HG02798 (cell line): ENCODE measurements around the gene GAL3ST3.
"Not testable (repeated sequence)": the region's sequence is repeated elsewhere in the genome, so short reads cannot be mapped to it uniquely, and the experiment has no call there.

Experiments
- ATAC-seq: cut with Tn5 transposase; IDR thresholded peaks from one replicate; pipeline ENCODE4 v1.9.1; 2021; ENCODE audit warnings: mild to moderate bottlenecking; ENCODE audit not compliant: unreplicated experiment, poor library complexity

The GAL3ST3 gene

GRCh38 chr11:66014804-66015453, 34.0 kb downstream of the GAL3ST3 start:
- ATAC-seq: no peak

- ATAC-seq: no peak
Observed at GRCh38 chr11:66013762-66014100, 35.2 kb downstream of the GAL3ST3 start.

- ATAC-seq: no peak
Observed at GRCh38 chr11:66012946-66013761, 35.8 kb downstream of the GAL3ST3 start.

- ATAC-seq: no peak
Observed at GRCh38 chr11:66012371-66012945, 36.5 kb downstream of the GAL3ST3 start.

GRCh38 chr11:66011785-66012303, 37.1 kb downstream of the GAL3ST3 start, which contains the start of gene CST6:
CST6 (plus strand) TSS chr11:66012008; CDS start chr11:66012045, 37 bp downstream.
- ATAC-seq: no peak

- ATAC-seq: no peak
Observed at GRCh38 chr11:66011239-66011784, 37.6 kb downstream of the GAL3ST3 start.

- not testable (repeated sequence) for ATAC-seq
Observed at GRCh38 chr11:66010036-66010435, 38.9 kb downstream of the GAL3ST3 start.

- ATAC-seq: no peak
Observed at GRCh38 chr11:66008468-66009101, 40.4 kb downstream of the GAL3ST3 start.

- ATAC-seq: no peak
Observed at GRCh38 chr11:66008095-66008467, 40.9 kb downstream of the GAL3ST3 start.

GRCh38 chr11:66007201-66007634, 41.7 kb downstream of the GAL3ST3 start:
- no peak for ATAC-seq

GRCh38 chr11:66006891-66007176, 42.1 kb downstream of the GAL3ST3 start:
- no peak for ATAC-seq

GRCh38 chr11:66006134-66006890, 42.6 kb downstream of the GAL3ST3 start:
- ATAC-seq: no peak

- ATAC-seq: no peak
Observed at GRCh38 chr11:66004186-66004585, 44.8 kb downstream of the GAL3ST3 start.

GRCh38 chr11:66003291-66003690, 45.7 kb downstream of the GAL3ST3 start:
- no peak for ATAC-seq

- ATAC-seq: peak; percentile 71
Observed at GRCh38 chr11:66002648-66003225, 46.2 kb downstream of the GAL3ST3 start.

GRCh38 chr11:66001942-66002647, 46.9 kb downstream of the GAL3ST3 start, which contains the start of the genes BANF1 and EIF1AD:
BANF1 (plus strand) TSS chr11:66002503; CDS start chr11:66003251, 748 bp downstream.
EIF1AD (minus strand) TSS chr11:66002157; CDS start chr11:66000389, 1,768 bp downstream.
- ATAC-seq: peak; percentile 75

GRCh38 chr11:65997286-65997685, 51.7 kb downstream of the GAL3ST3 start:
- ATAC-seq: no peak

GRCh38 chr11:65992056-65992455, 56.9 kb downstream of the GAL3ST3 start:
- ATAC-seq: no peak
